IPS DF 6.9 (cell line): Measurements from ENCODE around the gene KRT3.
"Not testable (repeated sequence)": the region's sequence is repeated elsewhere in the genome, so short reads cannot be mapped to it uniquely, and the experiment has no call there.

Experiments used
- DNase-seq: peaks from one replicate; pipeline ENCODE4 v3.0.0-alpha.2; 2013; ENCODE audit warnings: low read depth, low spot score
- H3K27ac ChIP-seq: one replicate; pipeline ENCODE4 v1.5.1; 2013; ENCODE audit warnings: low read length, control low read depth
- H3K27me3 ChIP-seq: 2 replicates; pipeline ENCODE4 v1.6.1; 2013; ENCODE audit warnings: mild to moderate bottlenecking, low read length; ENCODE audit not compliant: control insufficient read depth, insufficient read depth
- H3K36me3 ChIP-seq: 2 replicates; pipeline ENCODE4 v1.6.1; 2013; ENCODE audit warnings: low read length; ENCODE audit not compliant: control insufficient read depth, insufficient read depth
- H3K4me1 ChIP-seq: 2 replicates; pipeline ENCODE4 v1.6.1; 2013; ENCODE audit warnings: low read length; ENCODE audit not compliant: control insufficient read depth, insufficient read depth
- H3K4me3 ChIP-seq: 2 replicates; pipeline ENCODE4 v1.5.1; 2013; ENCODE audit warnings: mild to moderate bottlenecking, low read length
- H3K9me3 ChIP-seq: 2 replicates; pipeline ENCODE4 v1.6.1; 2013; ENCODE audit warnings: low read length, inconsistent platforms; ENCODE audit not compliant: control insufficient read depth, insufficient read depth
- WGBS: extraction: QIAGEN DNeasy Blood & Tissue Kit; methylation state at CpG from one replicate; pipeline ENCODE4 v1.1.7; 2013; ENCODE audit warnings: mixed read lengths, missing lambda C conversion rate; ENCODE audit not compliant: insufficient read length, insufficient coverage; 5-methylcytosine and 5-hydroxymethylcytosine counted together

Gene KRT3

GRCh38 chr12:52756281-52756960 is 39.5 kb downstream of the KRT3 start:
- no peaks in the 10 kb centered on the region for H3K4me1 ChIP-seq
- peaks cover 2% of the 10 kb centered on the region for H3K9me3 ChIP-seq
- H3K27me3 ChIP-seq, result 0 out of 2 replicates have a peak, but pooled peaks cover 2% of the 10 kb centered on the region
- H3K4me3 ChIP-seq, result no peak overlapping the region
- no CpG with 5 or more reads among the region's 8 CpGs for WGBS
- H3K36me3 ChIP-seq, result no peaks in the 10 kb centered on the region
- no peak for DNase-seq
- H3K27ac ChIP-seq, result no peak overlapping the region

- no CpG with 5 or more reads among the region's 3 CpGs for WGBS
- peaks cover under 1% of the 10 kb centered on the region for H3K9me3 ChIP-seq
- 0 out of 2 replicates have a peak, but pooled peaks cover 2% of the 10 kb centered on the region for H3K27me3 ChIP-seq
- no peak overlapping the region for H3K27ac ChIP-seq
- no peak overlapping the region for H3K4me3 ChIP-seq
- DNase-seq, result no peak
- no peaks in the 10 kb centered on the region for H3K4me1 ChIP-seq
- no peaks in the 10 kb centered on the region for H3K36me3 ChIP-seq
Observed at GRCh38 chr12:52755533-52755932, 40.4 kb downstream of the KRT3 start.

- Histone ChIP-seq H3K36me3 (no peaks in the 10 kb centered on the region), H3K27me3 (0 out of 2 replicates have a peak, but pooled peaks cover 2% of the 10 kb centered on the region), H3K27ac (no peak overlapping the region), H3K9me3 (no peaks in the 10 kb centered on the region), H3K4me1 (no peaks in the 10 kb centered on the region), H3K4me3 (no peak overlapping the region)
- no peak for DNase-seq
Observed at GRCh38 chr12:52754135-52754534, 41.8 kb downstream of the KRT3 start.

DNA sequence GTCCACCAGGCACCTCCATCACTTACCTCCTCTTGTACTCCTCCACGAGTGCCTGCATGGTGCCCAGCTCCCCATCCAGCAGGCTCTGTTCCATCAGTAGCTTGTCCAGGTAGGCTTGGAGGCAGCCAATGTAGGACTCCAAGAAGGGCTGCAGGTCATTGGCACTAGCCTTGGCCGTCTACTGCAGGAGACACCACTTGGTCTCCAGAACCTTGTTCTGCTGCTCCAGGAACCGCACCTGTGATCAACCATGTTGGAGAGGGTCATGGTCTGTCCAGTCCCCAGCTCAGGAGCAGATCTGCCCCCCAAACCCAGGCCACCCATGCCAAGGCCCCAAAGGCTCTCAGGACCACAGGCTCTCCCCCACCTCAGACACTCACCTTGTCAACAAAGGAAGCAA is 42.6 kb downstream of the KRT3 start:
- no peak for DNase-seq
- Histone ChIP-seq H3K4me1 (no peaks in the 10 kb centered on the region), H3K27me3 (0 out of 2 replicates have a peak, but pooled peaks cover 2% of the 10 kb centered on the region), H3K27ac (no peak overlapping the region), H3K4me3 (no peak overlapping the region), H3K36me3 (no peaks in the 10 kb centered on the region), H3K9me3 (no peaks in the 10 kb centered on the region)
- no CpG with 5 or more reads among the region's 3 CpGs for WGBS

GRCh38 chr12:52752516-52752915 is 43.4 kb downstream of the KRT3 start:
- H3K27me3 ChIP-seq, result 0 out of 2 replicates have a peak, but pooled peaks cover 2% of the 10 kb centered on the region
- no CpG with 5 or more reads among the region's 2 CpGs for WGBS
- no peaks in the 10 kb centered on the region for H3K4me1 ChIP-seq
- DNase-seq, result no peak
- H3K27ac ChIP-seq, result no peak overlapping the region
- H3K36me3 ChIP-seq, result no peaks in the 10 kb centered on the region
- no peak overlapping the region for H3K4me3 ChIP-seq
- H3K9me3 ChIP-seq, result no peaks in the 10 kb centered on the region

GRCh38 chr12:52751795-52752194 is 44.1 kb downstream of the KRT3 start:
- Histone ChIP-seq H3K36me3 (no peaks in the 10 kb centered on the region), H3K4me1 (no peaks in the 10 kb centered on the region), H3K4me3 (no peak overlapping the region), H3K9me3 (no peaks in the 10 kb centered on the region), H3K27me3 (0 out of 2 replicates have a peak, but pooled peaks cover 2% of the 10 kb centered on the region), H3K27ac (no peak overlapping the region)
- no peak for DNase-seq

DNA sequence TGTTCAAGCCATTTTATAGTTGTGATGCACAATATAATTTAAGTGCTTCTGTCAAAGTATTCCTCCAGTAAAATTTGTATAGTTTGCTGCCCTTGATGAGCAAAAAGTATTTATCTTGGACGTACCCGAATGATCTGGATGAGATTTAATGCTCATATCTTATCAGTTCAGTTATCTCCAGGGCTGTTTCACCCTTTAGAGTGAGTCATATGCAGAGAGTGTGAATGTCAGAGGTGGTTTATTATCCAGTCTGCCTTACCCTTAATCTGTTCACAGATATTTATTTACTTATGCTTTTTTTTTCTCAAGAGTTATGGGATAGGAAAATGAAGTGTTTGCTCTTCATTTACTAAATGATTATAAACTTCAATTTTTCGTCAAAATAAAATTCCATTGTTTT is 45.4 kb downstream of the KRT3 start:
- H3K27ac ChIP-seq, H3K9me3 ChIP-seq, DNase-seq, H3K36me3 ChIP-seq, H3K4me3 ChIP-seq, H3K4me1 ChIP-seq, H3K27me3 ChIP-seq: not testable (repeated sequence)
- no CpG with 5 or more reads among the region's 3 CpGs for WGBS

DNA sequence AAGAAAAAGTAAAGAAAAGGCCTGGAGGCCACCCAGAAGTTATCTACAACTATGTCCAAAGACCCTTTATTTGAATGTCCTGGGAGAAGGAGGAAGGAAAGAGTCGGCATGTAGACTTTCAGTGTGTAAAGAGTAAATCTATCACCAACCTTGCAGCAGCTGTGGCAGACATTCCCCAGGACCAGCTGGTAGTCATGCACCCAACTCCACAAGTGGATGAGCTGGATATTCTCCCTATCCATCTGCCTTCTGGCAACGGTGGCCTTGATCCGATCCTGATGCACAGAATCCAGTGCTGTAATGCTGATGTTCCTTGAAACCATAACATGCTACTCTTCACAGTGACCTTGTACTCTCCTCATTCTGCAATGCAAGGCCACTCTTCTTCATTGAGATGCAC is 46.1 kb downstream of the KRT3 start:
- Histone ChIP-seq H3K4me1 (no peaks in the 10 kb centered on the region; the same call in 1 of the 2 replicates), H3K4me3 (no peak overlapping the region), H3K27me3 (0 out of 2 replicates have a peak, but pooled peaks cover 2% of the 10 kb centered on the region), H3K27ac (no peak overlapping the region), H3K36me3 (no peaks in the 10 kb centered on the region), H3K9me3 (no peaks in the 10 kb centered on the region)
- no CpG with 5 or more reads among the region's 3 CpGs for WGBS
- DNase-seq, result no peak

DNA sequence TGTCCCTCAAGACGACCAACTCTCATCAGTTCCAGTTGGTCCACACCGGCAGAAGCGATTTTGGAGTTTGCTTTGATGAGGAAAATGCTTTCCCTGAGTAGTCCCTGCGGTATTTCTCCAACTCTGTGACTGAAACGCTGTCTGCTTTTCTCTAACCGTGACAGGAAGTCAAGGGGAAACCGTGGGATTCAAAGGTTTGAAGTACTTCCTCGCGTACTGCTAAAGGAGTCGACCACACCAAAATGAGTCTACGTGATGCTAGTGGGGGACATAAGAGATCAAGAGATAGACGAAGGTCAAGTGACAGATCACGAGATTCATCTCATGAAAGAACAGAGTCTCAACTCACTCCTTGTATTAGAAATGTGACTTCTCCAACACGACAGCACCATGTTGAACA is 47.3 kb downstream of the KRT3 start:
- H3K9me3 ChIP-seq, result no peaks in the 10 kb centered on the region
- 0 out of 2 replicates have a peak, but pooled peaks cover 2% of the 10 kb centered on the region for H3K27me3 ChIP-seq
- no peaks in the 10 kb centered on the region; the same call in 1 of the 2 replicates for H3K4me1 ChIP-seq
- DNase-seq, result no peak
- H3K4me3 ChIP-seq, result no peak overlapping the region
- no CpG with 5 or more reads among the region's 14 CpGs for WGBS
- H3K36me3 ChIP-seq, result no peaks in the 10 kb centered on the region
- H3K27ac ChIP-seq, result no peak overlapping the region

DNA sequence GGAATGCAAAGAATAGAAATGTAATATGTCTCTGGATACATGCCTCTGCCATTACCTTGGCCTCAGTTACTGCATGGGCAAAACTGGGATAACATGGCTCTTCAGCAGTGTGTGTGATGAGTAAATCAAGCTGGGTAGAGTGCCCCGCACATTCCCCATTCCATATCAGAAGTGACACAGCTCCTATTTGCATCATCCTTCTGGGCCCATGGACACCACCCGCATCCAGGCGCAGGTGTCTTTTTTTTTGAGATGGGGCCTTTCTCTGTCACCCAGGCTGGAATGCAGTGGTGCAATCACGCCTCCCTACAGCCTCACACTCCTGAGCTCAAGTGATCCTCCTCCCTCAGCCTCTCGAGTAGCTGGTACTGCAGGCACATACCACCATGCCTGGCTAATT is 50.4 kb downstream of the KRT3 start:
- H3K27me3 ChIP-seq, result no peaks in the 10 kb centered on the region
- no peaks in the 10 kb centered on the region for H3K36me3 ChIP-seq
- no peak for DNase-seq
- no peak overlapping the region for H3K27ac ChIP-seq
- no peaks in the 10 kb centered on the region; the same call in 1 of the 2 replicates for H3K4me1 ChIP-seq
- no CpG with 5 or more reads among the region's 5 CpGs for WGBS
- H3K4me3 ChIP-seq, result no peak overlapping the region
- H3K9me3 ChIP-seq, result no peaks in the 10 kb centered on the region

GRCh38 chr12:52744493-52745156 is 51.3 kb downstream of the KRT3 start:
- Histone ChIP-seq H3K27ac (no peak overlapping the region), H3K27me3 (no peaks in the 10 kb centered on the region)
- no peak for DNase-seq

More at GRCh38 chr12:52744493-52745156, 51.3 kb downstream of the KRT3 start:
- Histone ChIP-seq H3K4me3 (no peak overlapping the region), H3K36me3 (no peaks in the 10 kb centered on the region), H3K4me1 (no peaks in the 10 kb centered on the region; the same call in 1 of the 2 replicates), H3K9me3 (no peaks in the 10 kb centered on the region)
- WGBS, result no CpG with 5 or more reads among the region's 1 CpG
